Stimulated activated CD4-positive, alpha-beta T cell treated with anti-CD3 and anti-CD28 coated beads, Interleukin-12 subunit alpha, Interleukin-12 subunit beta, amount 100 ng/mL, for 48 hours (primary cell): ENCODE data around the gene GNA12.
"Not testable (repeated sequence)": the region's sequence is repeated elsewhere in the genome, so short reads cannot be mapped to it uniquely, and the experiment has no call there.

Source experiments
- DNase-seq, 3 donors: peaks; one replicate each; pipeline ENCODE4 v3.0.0-alpha.2; 2020; ENCODE audit warnings: low read depth in 2 of 3, low spot score in 1 of 3

GNA12 gene

DNA sequence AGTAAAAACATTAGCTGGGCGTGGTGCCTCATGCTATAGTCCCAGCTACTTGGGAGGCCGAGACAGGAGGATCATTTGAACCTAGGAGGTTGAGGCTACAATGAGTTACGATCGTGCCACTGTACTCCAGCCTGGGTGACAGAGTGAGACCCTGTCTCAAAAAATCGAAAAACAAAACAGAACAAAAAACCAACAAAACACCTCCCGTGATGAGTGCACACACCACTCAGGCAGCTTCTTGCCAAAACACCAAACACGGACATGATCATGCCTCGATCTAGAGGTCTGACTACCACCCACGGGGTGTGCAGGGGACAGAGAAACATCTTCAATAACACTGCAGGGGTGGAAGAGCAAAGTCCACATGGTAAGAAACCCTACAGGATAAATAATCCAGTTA, 111.7 kb downstream of the GNA12 start:
- DNase-seq = no peak

DNA sequence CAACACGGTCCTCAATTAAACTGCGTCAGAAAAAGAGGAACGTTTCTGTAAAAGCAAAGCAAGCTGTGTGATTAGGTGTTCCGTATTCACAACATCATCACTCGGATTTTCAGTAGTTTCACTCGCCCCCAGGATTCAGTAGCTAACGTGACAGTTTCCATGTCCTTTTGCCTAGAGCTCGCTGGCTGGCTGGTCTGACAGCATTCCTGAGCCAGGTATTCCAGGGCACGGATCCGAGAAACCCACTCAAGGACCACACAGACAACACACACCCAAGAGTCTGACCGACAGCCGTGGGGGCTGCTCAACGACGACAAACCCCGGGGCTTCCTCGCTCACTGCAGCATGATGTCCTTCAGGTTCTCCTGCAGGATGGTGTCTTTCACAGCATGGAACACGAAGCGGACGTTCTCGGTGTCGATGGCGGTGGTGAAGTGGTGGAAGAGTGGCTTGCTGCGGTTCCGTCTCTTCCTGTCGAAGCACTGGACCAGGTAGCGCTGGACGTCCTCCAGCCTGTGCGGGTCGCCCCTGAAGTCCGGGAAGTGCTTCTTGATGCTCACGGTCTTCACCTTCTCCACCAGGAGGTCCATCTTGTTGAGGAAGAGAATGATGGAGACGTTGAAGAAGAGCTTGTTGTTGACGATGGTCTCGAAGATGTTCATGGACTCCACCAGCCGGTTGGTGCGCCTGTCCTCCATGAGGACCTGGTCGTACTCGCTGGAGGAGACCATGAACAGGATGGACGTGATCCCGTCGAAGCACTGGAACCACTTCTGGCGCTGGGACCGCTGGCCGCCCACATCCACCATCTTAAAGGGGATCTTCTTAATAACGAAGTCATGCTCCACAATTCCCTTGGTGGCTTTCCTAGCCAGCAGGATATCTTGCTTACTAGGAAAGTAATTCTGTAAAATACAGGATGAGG, 113.0 kb downstream of the GNA12 start:
- no peak for DNase-seq

DNA sequence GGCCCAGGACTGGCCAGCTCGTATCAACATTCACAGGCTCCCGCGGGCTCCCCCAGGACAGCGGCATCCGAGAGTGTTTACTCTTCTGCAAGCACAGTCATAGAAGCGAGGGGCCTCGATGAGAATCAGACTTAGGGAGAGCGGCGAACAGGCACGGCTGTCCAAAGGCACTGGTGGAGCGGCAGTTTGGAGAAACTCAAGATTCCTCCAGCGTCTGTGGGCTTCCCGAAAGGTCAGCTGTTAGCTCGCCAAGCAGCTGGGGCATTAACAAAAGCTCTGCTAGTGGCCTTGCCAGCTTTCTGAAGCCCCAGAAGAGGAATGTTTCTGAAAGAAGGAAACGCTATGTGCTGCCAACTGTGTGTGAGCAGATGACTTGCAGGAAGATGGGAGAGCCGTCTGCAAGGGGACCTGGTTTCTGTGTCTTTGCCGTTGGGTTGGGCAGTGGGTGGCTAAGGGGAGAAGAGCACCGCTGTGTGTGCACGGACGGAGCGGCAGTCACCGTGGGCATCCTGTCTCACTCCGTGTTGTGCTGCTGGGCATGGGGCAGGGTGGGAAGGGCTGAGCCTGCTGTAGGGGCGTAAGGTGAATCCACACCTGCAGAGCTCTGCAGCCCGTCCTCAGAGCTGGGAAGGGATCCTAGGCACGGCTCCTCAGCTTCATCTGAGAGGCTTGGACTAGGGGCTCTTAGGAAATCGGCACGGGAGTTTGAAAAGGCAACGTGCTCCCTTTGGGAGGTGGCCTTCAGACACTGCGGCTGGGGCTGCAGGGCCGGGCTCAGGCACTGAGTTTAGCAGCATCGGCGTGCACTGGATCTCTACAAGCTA, 114.0 kb downstream of the GNA12 start:
- DNase-seq = no peak

DNA sequence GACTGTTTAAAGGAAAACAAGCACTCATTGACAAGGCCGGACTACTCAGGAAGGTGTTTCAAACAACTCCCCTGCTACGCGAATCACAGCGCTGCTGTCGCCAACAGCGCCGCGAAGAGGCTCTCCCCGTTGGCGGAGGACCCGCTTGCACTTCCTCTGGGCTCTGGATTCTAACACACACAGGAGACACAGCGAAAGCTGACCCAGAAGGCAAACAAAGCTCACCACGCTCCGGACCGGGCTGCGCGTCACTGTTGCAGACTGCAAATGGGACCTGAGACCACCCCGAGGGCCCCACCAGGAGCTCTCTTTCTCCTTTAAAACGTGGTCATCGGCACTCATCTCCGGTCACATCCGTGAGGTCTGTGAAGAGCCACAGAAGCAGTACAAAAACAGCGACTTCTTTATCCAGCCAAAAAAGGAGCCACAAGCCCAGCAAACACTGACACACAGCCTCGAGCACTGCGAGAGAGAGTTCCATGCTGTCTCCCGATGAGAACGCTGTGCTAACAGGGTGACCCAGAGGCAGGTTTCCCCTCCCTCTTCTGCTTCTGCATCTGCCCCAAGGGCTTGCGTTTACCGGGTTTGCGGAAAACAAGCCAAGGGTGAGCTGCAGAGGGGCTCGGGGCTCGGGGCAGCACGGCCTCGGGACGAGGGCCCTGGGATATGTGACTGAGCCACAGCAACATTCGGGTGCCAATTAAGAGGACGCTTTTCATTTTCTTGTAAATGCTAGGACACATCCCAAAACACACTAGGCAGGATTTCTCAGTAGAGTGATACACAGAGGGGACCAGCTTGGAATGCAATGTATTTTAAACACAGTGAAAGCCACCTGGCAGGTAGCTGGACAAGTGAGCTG, 114.8 kb downstream of the GNA12 start:
- DNase-seq = no peak

GRCh38 chr7:2728316-2729030, 115.6 kb downstream of the GNA12 start:
- no peak for DNase-seq

- not testable (repeated sequence) for DNase-seq
These were observed 116.9 kb downstream of the GNA12 start for GRCh38 chr7:2727206-2727605.

- DNase-seq = no peak
These were observed 117.6 kb downstream of the GNA12 start for GRCh38 chr7:2726316-2727018.

DNA sequence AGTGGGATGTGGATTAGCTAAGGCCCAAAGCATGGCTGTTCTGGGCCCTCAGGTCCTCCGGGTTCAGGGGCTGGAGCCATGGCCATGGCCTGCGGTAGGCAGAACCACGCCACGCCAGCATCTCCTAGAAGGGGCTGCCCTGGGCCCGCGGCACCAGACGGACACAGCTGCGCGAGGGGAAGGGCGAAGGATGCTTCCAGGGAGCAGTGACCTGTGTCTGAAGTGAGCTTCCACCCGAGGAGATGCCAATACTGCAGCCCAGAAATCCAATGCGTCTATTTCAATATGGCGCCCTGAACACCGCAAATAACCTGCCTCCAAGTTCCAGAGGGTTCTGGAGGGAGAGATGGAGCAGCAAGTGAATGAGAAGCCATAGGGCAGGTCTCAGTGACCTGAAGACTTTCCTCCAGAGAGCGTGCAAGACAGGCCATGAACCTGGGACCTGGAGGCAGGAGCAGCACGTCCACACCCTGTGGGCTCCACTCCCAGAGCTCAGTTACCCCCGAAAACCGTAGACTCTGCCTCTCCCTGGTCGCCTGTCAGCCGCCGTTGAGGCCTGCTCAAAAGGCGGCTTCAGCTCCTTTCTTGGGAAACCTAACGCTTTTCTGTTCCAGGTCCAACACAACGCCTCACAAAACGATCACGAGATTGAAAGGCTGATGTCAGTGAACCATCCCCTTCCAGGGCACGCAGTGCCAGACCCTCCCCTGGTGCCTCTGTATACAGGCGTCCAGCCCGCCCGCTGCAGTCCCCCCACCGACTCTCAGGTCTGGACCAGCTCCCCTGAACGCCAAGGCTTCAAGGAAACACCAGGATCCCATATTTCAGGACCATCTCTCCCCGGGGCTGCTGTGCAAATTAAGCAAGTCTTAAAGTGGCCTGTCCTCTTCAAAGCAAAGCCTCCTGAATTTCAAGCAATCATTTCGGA, 118.7 kb downstream of the GNA12 start:
- DNase-seq = no peak

DNA sequence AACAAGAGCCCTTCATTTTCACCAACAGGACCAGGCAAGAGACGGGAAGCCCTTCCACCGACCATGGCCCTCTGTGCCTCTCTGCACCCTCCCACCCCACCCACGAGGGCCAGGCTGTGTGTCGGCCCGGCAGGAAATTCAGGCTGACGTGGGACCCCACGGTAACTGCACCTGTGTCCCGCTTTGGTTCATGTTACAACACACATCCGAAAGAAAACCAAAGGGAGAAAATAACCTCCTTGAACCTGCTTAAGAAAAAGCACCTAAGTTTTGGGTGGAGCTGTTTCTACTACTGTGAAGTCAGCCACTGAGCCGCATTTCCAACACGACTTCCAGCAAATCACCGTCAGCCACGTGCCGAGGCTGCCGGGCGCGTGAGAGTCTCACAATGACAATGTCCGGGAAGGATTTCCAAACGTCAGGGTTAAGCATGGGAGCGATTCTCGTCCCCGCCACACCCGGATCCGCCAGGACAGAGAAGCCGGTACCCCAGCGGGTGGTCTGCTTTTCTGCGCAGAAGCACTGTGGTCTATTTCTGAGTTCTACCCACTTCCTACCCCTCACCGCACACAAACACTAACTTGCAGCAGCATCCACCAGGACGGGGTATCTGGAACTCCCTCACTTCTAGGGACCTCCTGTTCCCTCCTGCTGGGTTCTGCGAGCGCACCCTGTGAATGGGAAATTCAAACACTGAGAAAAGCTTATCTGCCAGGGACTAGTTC, 119.5 kb downstream of the GNA12 start:
- no peak for DNase-seq

- DNase-seq = not testable (repeated sequence)
These were observed 120.1 kb downstream of the GNA12 start for GRCh38 chr7:2724036-2724435.

DNA sequence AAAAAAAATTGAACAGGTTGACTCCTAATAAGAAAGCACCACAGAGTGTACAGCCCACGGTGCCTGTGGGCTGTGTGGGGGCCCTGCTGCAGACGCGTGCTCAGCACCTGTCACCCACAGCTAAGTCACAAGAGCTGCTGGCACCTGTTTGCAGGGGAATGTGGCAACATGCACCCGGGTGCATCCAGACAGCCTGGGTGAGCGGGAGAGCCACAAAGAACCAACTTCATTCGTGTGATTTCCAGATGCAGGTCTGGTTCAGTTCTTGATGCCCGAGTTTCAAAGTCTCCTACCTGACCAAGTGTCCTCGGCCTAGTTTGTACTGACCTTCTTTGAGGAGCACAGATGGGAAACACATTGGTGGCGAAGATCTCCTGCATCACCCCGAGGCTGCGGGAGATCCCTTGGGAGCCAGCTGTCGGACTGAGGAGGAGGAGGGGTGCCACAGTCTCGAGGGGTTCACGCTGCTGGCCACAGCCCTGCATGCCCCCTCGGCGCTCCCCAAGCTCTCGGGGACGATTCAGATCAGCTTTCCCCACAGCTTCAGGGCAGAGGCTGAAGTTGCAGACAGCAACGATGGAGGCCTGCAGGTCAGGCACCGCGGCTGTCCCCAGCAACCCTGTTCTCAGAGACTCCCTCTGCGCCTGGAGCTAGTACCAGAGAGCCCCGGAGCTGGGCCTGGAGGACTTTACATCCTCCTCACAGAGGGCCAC, 120.8 kb downstream of the GNA12 start:
- DNase-seq = no peak

DNA sequence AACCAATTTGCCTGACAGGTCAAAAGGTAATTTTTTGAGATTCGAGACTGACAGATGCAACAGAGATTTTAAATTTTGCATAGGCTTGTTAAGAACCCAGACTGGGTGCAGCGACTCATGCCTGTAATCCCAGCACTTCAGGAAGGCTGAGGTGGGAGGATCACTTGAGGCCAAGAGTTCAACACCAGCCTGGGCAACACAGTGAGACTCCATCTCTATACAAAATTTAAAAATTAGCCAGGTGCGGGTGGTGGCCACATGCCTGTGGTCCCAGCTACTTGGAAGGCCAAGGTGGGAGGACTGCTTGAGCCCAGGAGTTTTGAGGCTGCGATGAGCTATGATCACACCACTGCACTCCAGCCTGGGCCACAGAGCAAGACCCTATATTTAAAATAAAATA, 121.5 kb downstream of the GNA12 start:
- DNase-seq = no peak

DNA sequence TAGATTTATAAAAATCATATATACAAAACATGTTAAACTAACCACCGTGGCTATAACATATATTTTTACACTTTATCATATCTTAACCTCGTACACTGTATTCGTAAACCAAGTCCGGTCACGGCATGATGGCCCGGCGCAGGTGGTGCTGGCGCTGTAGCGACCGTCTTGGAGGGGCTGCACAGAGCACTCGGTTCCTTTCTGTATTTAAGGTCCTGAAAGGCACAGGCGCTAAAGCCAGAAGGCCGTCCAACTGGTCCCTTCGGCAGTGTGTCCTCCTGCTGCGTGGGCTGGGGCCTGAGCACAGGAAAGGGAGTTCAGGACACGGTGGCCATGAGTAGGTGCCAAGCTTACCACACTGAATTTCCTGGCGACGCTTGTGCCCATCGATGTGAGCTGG, 122.3 kb downstream of the GNA12 start:
- DNase-seq = no peak

DNA sequence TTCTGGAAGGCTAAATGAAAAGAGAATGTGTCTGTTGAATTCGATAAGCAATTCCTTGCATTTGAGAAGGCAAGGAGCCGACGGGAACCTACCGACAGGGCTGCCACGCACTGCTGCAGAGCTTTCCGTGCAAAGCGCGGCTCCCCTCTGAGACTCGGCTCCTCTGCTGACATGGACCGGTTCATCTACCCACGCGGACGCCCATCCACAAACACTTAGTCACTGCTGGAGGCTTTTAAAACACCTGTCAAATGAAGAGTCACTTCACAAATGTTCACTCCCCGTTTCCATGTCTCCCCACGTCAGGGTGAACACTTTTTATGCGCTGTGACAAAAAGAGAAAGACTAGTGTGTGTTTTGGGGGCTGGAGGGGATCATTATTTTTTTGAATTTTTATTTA, 124.1 kb downstream of the GNA12 start:
- no peak for DNase-seq

DNA sequence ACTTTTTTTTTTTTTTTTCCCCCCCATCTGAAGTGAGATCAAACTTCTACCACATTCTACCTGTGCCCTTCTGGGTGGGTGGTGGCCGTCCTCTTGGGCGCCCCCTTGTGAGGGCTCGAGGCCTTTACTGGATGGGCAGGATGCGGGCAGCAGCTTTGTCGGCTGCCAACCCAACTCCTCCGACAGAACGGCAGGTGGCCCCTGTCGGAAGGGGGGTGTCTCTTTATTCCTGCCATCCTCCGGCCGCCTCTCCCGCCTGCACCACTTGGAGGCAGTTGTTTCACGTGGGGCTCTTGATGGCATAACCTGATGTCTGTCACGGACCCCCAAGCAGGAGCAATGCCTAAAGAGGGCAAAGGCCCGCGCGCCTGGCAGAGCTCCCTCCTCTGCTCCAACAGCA, 125.1 kb downstream of the GNA12 start:
- DNase-seq = peak; percentile 38 to 68 (median 51)

DNA sequence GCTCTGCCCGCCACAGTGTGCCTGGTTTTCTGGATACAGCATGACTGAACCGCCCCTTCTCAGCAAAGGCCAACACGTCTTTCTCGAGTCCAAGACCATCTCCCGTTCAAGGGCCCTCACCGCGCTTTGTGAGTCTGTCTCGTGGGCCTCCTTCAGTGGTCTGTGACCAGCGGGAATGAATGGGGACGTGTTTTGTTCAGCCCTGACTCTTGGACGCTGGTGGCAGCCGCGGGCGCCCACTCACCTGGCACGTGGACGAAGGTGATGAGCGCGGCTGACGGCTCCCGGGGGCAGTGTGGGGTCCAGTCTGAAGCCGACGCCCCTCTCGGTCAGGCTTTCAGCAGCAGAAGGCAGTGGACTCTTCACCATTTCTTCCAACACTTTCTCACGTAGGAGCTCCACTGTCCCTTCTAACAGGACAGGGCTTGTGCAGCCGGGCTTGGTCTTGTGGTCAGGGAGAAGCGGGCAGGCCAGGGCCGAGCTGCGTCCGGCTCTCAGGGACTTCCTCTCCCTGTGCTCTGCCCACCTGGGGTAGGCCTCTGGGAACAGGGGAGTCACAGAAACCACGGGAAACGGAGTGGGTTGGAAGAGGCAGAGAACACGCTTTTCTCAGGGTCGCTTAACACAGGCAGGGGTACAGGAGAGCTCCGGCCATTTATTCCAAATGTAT, 125.7 kb downstream of the GNA12 start:
- DNase-seq = no peak
